Esophagus muscularis mucosa (tissue), 4 donors: ENCODE results near the gene ABCC4. TPM values are rescaled to one million over a fixed set of nuclear protein-coding genes. Genes with fewer than 3 reads are reported as not detected.

Source experiments
- DNase-seq: peaks from one replicate; pipeline ENCODE4 v3.0.0-alpha.2; 2017; ENCODE audit errors: extremely low spot score
- H3K27ac ChIP-seq, 4 donors: fragments of 200-600 bp; sonication (generic); replicated peaks in 1 of 4; 1 replicate in 3 of 4; 2 replicates in 1 of 4; pipeline ENCODE4 v1.5.1; 2016 to 2019; ENCODE audit warnings: mild to moderate bottlenecking in 1 of 4
- H3K27me3 ChIP-seq, 4 donors: fragments of 200-600 bp; sonication (generic); one replicate each; pipeline versions ENCODE4 v1.5.1 to v1.6.0; 2016 to 2019
- H3K36me3 ChIP-seq, 4 donors: fragments of 200-600 bp; sonication (generic); one replicate each; pipeline ENCODE4 v1.5.1; 2016 to 2019
- H3K4me1 ChIP-seq, 4 donors: fragments of 200-600 bp; sonication (generic); one replicate each; pipeline ENCODE4 v1.5.1; 2016 to 2019
- H3K4me3 ChIP-seq, 4 donors: fragments of 200-600 bp; sonication (generic); 1 replicate in 2 of 4; 2 replicates in 2 of 4; pipeline ENCODE4 v1.5.1; 2016 to 2019; ENCODE audit warnings: mild to moderate bottlenecking in 4 of 4, moderate library complexity in 1 of 4
- H3K9me3 ChIP-seq, 4 donors: fragments of 200-600 bp; sonication (generic); 1 replicate in 3 of 4; 2 replicates in 1 of 4; pipeline ENCODE4 v1.5.1; 2016 to 2019
- CTCF ChIP-seq, 3 experiments: fragments of 200-600 bp in 2 of 3; fragments of 450-650 bp in 1 of 3; sonication (generic) in 2 of 3; IDR thresholded peaks; one replicate each; pipeline ENCODE4 v1.5.1; 2017 to 2019; ENCODE audit warnings: antibody characterized with exemption in 3 of 3, mild to moderate bottlenecking in 2 of 3, moderate library complexity in 1 of 3
- EP300 ChIP-seq: sonication (generic); formaldehyde crosslinking; IDR thresholded peaks from one replicate; pipeline ENCODE4 v1.6.1; 2017; ENCODE audit warnings: antibody characterized with exemption
- POLR2A ChIP-seq: fragments of 450-650 bp; IDR thresholded peaks from one replicate; pipeline ENCODE4 v1.6.1; 2017; ENCODE audit warnings: antibody characterized with exemption, moderate library complexity, mild to moderate bottlenecking, low read depth
- POLR2AphosphoS5 ChIP-seq, 2 donors: sonication (generic); formaldehyde crosslinking; IDR thresholded peaks; one replicate each; pipeline ENCODE4 v1.6.1; 2017; ENCODE audit warnings: antibody characterized with exemption in 2 of 2
- WGBS: methylation state at CpG from one replicate; pipeline ENCODE4 v1.1.5; 2018; 5-methylcytosine and 5-hydroxymethylcytosine counted together
- intact Hi-C: fragments of 100-400 bp; cut with DNase I; formaldehyde crosslinking; loops from one replicate; pipeline ENCODE4 v1.15.1; 2023
- total RNA-seq, 4 donors: library from RNA; depleted of rRNA; stranded (reverse); fragments of >200 nt; gene quantifications; one replicate each; pipeline versions ENCODE4 v1.1.0 to v1.2.1, GENCODE V29; 2016

ABCC4 gene
- total RNA-seq, 4 donors from 2014 or later, result 5.0 to 6.3 (median 6.0) TPM

GRCh38 chr13:95122063-95122462 lies 179.2 kb downstream of the ABCC4 start:
- TF ChIP-seq EP300 (no peak), POLR2AphosphoS5 (IDR thresholded peaks at IDR 0.05) (no peak), POLR2A (no peak), CTCF (IDR thresholded peaks at IDR 0.05) (no peak)
- H3K27me3 ChIP-seq, result no peaks in the 10 kb centered on the region
- DNase-seq, result no peak
- H3K9me3 ChIP-seq, result no peaks in the 10 kb centered on the region
- H3K4me3 ChIP-seq, result no peak overlapping the region
- H3K36me3 ChIP-seq, result no peaks in the 10 kb centered on the region
- H3K4me1 ChIP-seq, result no peaks in the 10 kb centered on the region
- no peak overlapping the region for H3K27ac ChIP-seq
- intact Hi-C loops, result no loop called here
- WGBS, result 82% methylated on average over 4 of the region's 4 CpGs

DNA sequence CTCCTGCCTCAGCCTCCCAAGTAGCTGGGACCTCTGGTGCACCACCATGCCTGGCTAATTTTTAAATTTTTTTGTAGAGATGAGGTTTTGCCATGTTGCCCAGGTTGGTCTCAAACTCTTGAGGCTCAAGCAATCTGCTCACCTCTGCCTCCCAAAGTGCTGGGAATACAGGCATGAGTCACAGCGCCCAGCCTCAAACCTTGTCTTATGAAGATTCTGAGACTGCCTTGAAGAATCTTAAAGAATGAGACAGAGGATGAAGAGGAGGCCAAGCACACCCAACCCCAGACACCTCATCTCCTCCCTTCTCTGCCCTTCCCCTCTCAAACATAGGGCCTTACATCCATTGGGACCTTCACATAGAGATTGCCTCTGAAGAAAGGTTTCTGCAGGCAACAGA lies 179.7 kb downstream of the ABCC4 start:
- Histone ChIP-seq H3K9me3 (no peaks in the 10 kb centered on the region), H3K27ac (no peak overlapping the region), H3K27me3 (no peaks in the 10 kb centered on the region), H3K4me3 (no peak overlapping the region), H3K4me1 (no peaks in the 10 kb centered on the region), H3K36me3 (no peaks in the 10 kb centered on the region)
- TF ChIP-seq EP300 (no peak), POLR2AphosphoS5 (IDR thresholded peaks at IDR 0.05) (no peak), POLR2A (no peak), CTCF (IDR thresholded peaks at IDR 0.05) (no peak)
- intact Hi-C loops, result no loop called here
- WGBS, result 100% methylated on average over 1 of the region's 1 CpG
- DNase-seq, result no peak

GRCh38 chr13:95120650-95121049 lies 180.6 kb downstream of the ABCC4 start:
- TF ChIP-seq CTCF (IDR thresholded peaks at IDR 0.05) (no peak), POLR2A (no peak), POLR2AphosphoS5 (IDR thresholded peaks at IDR 0.05) (no peak), EP300 (no peak)
- intact Hi-C loops, result no loop called here
- H3K27ac ChIP-seq, result no peak overlapping the region
- peak; percentile 82 for DNase-seq
- no peaks in the 10 kb centered on the region for H3K36me3 ChIP-seq
- H3K4me3 ChIP-seq, result no peak overlapping the region
- no peaks in the 10 kb centered on the region for H3K4me1 ChIP-seq
- H3K27me3 ChIP-seq, result no peaks in the 10 kb centered on the region
- WGBS, result 98% methylated on average over 2 of the region's 2 CpGs
- H3K9me3 ChIP-seq, result no peaks in the 10 kb centered on the region

GRCh38 chr13:95118541-95119324 lies 182.5 kb downstream of the ABCC4 start:
- 84% methylated on average over 8 of the region's 8 CpGs for WGBS
- intact Hi-C loops, result no loop called here

More at GRCh38 chr13:95118541-95119324, 182.5 kb downstream of the ABCC4 start:
- Histone ChIP-seq H3K4me1 (no peaks in the 10 kb centered on the region), H3K27me3 (no peaks in the 10 kb centered on the region), H3K9me3 (no peaks in the 10 kb centered on the region), H3K27ac (no peak overlapping the region), H3K4me3 (no peak overlapping the region), H3K36me3 (no peaks in the 10 kb centered on the region)
- TF ChIP-seq EP300 (no peak), POLR2A (no peak), CTCF (IDR thresholded peaks at IDR 0.05) (no peak), POLR2AphosphoS5 (IDR thresholded peaks at IDR 0.05) (no peak)
- peak; percentile 72 for DNase-seq
